GM15510 (cell line): ENCODE measurements around the gene VIT.

Source experiments
- POLR2A ChIP-seq: IDR thresholded peaks from 3 replicates; pipeline ENCODE4 v1.6.1; 2011; ENCODE audit warnings: borderline replicate concordance; ENCODE audit not compliant: insufficient read length; ENCODE audit errors: extremely low read depth

VIT gene

DNA sequence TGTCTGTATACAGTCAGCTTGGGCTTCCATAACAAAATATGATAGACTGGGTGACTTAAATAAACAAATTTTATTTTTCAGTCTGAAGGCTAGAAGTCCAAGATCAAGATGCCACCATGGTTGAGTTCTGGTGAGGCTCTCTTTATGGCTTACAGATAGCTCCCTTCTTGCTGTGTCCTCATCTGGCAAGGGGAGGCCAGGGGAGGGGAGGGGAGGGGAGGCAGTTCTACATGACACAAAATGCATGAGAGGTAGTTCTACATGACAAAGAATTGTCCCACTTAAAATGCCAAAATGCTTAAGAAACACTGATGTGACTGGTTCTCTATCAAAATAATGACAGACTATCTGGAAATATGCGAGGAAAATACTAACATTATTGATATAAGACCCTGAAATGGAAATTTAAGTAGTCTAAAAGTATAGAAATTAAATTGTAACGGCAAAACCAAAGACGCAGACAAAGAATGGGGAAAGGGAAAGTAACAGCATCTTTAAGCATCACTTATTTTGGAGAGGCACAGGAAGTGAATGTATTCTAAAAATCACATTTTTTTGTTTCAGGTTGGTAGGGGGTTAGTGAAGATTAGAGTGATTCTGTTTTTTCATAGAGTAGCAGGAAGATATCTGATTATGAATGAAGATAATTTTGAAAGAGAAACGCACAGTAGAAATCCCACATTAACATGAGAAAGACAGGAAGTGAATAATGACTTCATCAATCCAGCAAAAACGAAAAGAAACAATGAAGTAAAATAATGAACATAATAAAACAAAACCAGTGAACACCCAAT is 138.4 kb downstream of the VIT start:
- TF ChIP-seq POLR2A = no peak

DNA sequence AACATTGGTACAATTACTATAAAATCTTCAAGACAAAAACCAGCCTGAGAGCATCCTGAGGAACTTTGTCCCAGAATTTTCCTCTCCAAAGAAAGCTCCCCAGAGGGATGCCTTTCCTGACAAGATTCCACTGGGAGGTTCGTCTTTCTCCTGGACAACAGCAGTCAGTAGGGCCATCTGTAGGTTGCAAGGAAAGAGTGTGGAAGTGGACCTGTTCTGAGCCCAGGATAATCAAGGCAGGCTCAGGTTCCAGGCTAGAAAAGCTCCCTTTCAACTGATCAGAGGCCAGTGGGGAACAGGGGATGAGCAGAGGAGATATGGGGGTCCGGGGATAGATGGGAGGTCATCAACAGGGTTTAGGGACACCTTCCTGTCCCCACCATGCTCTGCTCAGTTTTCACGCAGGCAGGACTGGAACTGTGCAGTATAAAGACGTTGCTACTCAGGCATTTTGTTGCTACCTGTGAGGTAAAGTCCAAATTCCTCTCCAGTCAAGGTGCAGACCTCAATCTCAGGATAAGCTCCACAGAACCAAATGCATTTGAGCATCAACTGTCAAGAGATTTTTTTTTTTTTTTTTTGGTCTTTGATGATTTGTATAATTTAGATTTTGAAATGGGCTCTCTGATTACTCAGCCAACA is 143.6 kb downstream of the VIT start:
- no peak for TF ChIP-seq POLR2A

DNA sequence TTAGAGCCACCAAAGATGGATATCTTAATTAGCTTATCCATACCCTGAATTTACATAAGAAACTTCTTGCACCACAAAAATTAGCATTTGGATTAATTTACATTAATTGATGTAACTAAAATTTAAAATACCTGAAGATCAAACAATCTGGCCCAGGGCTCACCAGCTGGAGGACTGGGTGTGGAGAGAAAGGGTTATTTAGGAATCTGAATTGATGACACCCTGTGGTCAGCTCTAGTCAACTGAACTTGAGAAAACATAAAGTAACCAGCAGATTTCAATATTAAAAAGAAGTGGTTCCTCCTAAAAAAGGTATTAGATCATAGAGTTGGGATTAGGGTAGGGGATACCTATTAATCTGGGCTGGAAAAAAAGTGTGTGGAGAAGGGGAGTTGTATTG is 147.3 kb downstream of the VIT start:
- no peak for TF ChIP-seq POLR2A

DNA sequence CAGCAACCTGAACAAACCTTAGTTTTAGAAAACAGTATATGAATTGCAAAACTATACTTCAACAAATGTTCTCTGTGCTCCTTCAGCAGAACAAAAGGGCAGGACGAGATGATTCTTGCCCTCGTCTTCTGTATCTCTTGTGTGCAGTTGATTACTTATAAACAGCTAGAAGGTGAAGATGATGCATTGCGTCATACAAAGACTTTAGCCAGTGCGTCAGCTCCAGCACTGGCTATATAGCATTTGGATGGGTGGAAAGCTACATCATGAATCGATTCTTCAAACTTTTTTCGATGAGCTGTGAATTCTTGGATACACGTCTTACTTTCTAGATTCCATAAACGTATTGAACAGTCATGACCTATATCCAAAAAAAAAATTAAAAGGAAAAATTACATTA is 152.8 kb downstream of the VIT start:
- TF ChIP-seq POLR2A = no peak

DNA sequence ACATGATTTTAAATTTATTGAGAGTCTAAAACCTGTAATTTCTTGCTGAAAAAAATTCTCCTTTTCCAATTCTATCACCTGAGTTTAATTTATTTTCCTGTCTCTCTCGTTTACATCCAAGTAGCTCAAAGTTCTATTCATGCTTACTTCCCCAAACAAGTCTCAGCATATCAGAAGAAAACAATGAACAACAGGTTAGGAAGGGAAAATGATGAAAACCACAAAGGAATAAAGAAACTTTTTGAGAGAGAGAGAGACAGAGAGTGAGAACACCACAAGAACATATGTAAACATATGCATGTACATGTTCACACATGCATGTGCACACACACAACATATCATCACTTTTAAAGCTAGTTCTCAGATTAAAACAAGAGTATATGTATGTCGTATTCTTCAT is 157.7 kb downstream of the VIT start:
- no peak for TF ChIP-seq POLR2A

DNA sequence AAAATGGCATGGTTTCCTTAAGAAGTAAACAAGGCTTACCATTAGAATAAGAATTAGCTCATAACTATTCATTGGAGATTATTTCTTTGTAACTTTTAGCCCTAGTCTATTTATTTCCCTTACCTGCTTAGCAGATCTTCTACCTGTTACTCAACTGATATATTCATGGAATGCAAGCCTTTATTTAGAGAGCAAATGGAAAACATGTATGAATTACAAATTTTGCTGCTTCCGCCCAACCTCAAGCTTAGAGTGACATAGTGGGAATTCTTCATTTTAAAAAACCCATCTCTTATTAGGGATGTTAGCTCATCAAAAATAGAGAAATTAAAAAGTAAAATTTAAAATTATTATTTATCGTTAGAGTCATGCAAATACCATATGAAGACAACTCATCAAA is 158.9 kb downstream of the VIT start:
- TF ChIP-seq POLR2A = no peak

DNA sequence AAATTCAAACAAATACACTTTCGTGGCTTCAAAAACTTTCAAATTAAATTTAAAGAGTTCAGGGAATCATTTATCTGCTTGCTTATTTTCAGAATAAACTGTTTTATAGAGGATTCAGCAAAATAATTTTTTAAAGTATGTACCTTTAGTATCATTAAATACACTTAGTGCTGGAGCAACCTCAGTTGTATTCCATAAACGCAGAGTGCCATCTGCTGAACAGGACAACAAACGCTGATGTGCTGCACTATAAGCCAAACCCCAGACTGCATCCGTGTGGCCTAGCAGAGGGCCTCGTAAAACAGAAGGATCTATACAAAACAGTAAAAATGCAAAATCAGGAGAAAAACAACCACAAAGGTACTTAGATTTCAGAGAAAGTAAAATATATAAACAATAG is 161.2 kb downstream of the VIT start:
- TF ChIP-seq POLR2A = no peak

DNA sequence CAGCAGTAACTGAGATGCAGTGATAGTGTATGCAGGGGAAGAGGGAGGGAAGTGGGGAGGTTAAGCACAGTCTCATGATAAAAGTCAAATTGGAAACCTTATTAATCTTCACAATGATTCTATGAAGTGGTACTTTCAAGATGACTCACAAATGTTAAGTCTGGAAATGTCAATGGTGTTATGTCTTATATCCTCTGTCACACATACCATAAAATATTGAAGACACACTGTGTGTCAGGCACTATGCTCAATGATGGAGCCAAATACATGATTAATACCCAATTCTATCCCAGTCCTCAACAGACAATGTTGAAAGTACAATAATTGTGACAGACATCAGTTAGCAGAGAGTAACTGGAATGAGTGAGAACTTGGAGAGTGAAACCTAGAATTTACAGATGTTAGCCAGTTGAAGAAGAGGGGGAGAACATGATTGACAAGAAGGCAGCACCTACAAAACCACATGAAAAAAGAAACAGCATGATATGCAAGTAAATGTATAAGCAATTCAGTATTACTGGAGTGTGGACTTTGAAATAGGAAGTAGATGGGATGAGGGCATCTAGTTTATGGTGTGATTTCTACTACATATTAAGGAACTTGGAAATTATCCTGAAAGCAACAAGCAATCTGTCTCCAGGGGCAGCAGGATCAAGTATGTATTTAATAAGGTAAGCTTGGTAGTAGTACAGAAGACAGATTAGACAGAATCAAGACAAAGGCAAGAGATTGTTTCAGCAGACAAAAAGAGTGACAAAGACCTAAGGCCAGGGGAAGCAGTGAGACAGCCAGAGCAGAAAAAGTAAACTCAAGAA is 162.3 kb downstream of the VIT start:
- no peak for TF ChIP-seq POLR2A

DNA sequence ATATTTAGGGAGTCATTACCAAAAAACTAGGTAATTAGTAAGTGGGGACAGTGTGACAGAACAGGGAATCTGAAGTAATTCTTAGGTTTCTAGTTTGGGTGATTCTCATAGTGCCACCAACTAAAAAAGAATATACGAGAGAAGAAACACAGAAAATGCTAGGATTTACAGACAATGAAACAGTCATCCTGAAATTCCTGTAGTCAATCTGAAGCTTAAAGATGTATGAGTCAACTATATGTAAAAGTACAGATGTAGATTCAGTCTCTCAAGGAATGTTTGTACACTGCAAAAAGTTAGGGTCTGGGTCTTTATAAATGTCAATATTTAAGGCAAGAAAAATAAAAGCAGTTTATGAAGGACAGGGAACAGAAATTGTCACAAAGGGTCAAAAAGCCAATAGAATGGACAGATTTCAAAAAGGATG is 162.9 kb downstream of the VIT start:
- no peak for TF ChIP-seq POLR2A

DNA sequence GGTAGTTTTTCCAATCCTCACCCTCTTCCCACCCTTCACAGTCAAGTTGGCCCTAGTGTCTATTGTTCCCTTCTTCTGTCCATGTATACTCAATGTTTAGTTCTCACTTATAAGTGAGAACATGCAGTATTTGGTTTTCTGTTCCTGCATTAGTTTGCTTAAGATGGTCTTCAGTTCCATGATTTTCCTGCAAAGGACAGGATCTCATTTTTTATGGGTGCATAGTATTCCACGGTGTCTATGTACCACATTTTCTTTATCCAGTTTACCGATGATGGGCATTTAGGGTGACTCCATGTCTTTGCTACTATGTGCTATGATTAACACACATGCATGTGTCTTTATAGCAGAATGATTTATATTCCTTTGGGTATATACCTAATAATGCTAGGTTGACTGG is 165.4 kb downstream of the VIT start:
- no peak for TF ChIP-seq POLR2A
